Smooth muscle cell (in vitro differentiated cells): Measurements from ENCODE around the gene CCDC137. TPM values are rescaled to one million over a fixed set of nuclear protein-coding genes. Genes with fewer than 3 reads are reported as not detected.

ENCODE experiments used
- DNase-seq: peaks from one replicate; lab custom pipeline; 2025; ENCODE audit not compliant: unreplicated experiment; lab: John Stamatoyannopoulos, UW
- H2AFZ ChIP-seq: fragments of 200-600 bp; sonication (generic); 2 replicates; pipeline ENCODE4 v1.6.0; 2016; ENCODE audit warnings: antibody characterized with exemption, low read depth, mild to moderate bottlenecking
- H3F3A ChIP-seq: fragments of 200-600 bp; sonication (generic); 2 replicates; pipeline ENCODE4 v1.6.0; 2017; ENCODE audit warnings: antibody characterized with exemption, low read depth
- H3K27ac ChIP-seq: fragments of 200-600 bp; sonication (generic); 2 replicates; pipeline ENCODE4 v1.5.1; 2016; ENCODE audit warnings: low read depth, mild to moderate bottlenecking
- H3K27me3 ChIP-seq: fragments of 200-600 bp; sonication (generic); 2 replicates; pipeline ENCODE4 v1.6.1; 2016; ENCODE audit warnings: low read depth, mild to moderate bottlenecking
- H3K36me3 ChIP-seq: fragments of 200-600 bp; sonication (generic); 2 replicates; pipeline ENCODE4 v1.5.1; 2016; ENCODE audit warnings: low read depth
- H3K4me1 ChIP-seq: fragments of 200-600 bp; sonication (generic); 2 replicates; pipeline ENCODE4 v1.5.1; 2016; ENCODE audit warnings: low read depth
- H3K4me2 ChIP-seq: fragments of 200-600 bp; sonication (generic); 2 replicates; pipeline ENCODE4 v1.6.0; 2016; ENCODE audit warnings: mild to moderate bottlenecking
- H3K4me3 ChIP-seq: fragments of 200-600 bp; sonication (generic); 2 replicates; pipeline ENCODE4 v1.5.1; 2016; ENCODE audit warnings: mild to moderate bottlenecking
- H3K79me2 ChIP-seq: fragments of 200-600 bp; sonication (generic); 2 replicates; pipeline ENCODE4 v1.6.0; 2016; ENCODE audit warnings: low read depth, mild to moderate bottlenecking
- H3K9ac ChIP-seq: fragments of 200-600 bp; sonication (generic); 2 replicates; pipeline ENCODE4 v1.6.0; 2016; ENCODE audit warnings: low read depth
- H3K9me3 ChIP-seq: fragments of 200-600 bp; sonication (generic); replicated peaks from 2 replicates; pipeline ENCODE4 v1.5.1; 2016; ENCODE audit warnings: low read depth
- H4K20me1 ChIP-seq: fragments of 200-600 bp; sonication (generic); 2 replicates; pipeline ENCODE4 v1.6.0; 2016; ENCODE audit warnings: low read depth
- CTCF ChIP-seq: fragments of 200-600 bp; sonication (generic); IDR thresholded peaks from 2 replicates; pipeline ENCODE4 v1.5.1; 2017; ENCODE audit warnings: borderline replicate concordance, mild to moderate bottlenecking, antibody characterized with exemption; ENCODE audit not compliant: insufficient read depth, poor library complexity, severe bottlenecking
- WGBS: methylation state at CpG from one replicate; pipeline ENCODE4 v1.1.7; 2016; ENCODE audit warnings: low lambda C conversion rate; 5-methylcytosine and 5-hydroxymethylcytosine counted together
- polyA plus RNA-seq: library from polyadenylated mRNA; unstranded; fragments of >200 nt; fragmentation: Nextera tagmentation; extraction: Ambion mirVana; gene quantifications from 2 replicates; pipeline ENCODE4 v1.2.1, GENCODE V29; 2016
- total RNA-seq: library from RNA; depleted of rRNA; stranded (reverse); fragments of >200 nt; gene quantifications from 2 replicates; pipeline ENCODE4 v1.2.3, GENCODE V29; 2014

The CCDC137 gene
- total and polyA plus RNA-seq, 2 experiments from 2014 or later: 5.0 to 24.6 TPM

- no peak for TF ChIP-seq CTCF
- Histone ChIP-seq H3K79me2 (no peaks in the 10 kb centered on the region), H4K20me1 (no peaks in the 10 kb centered on the region), H3K4me2 (peak overlapping the region; percentile 98), H3K27me3 (no peaks in the 10 kb centered on the region), H3K36me3 (no peaks in the 10 kb centered on the region), H3K9me3 (no peaks in the 10 kb centered on the region), H3F3A (peaks cover 5% of the 10 kb centered on the region), H3K9ac (no peak overlapping the region), H3K27ac (no peak overlapping the region), H2AFZ (no peak overlapping the region), H3K4me3 (peak overlapping the region; percentile 71), H3K4me1 (peaks cover 27% of the 10 kb centered on the region)
- no peak for DNase-seq
- WGBS: 86% methylated on average over 29 of the region's 36 CpGs
These were observed 47.2 kb downstream of the CCDC137 start for GRCh38 chr17:81713556-81714411.

- Histone ChIP-seq H3K79me2 (no peaks in the 10 kb centered on the region), H3K27me3 (no peaks in the 10 kb centered on the region), H3K9me3 (no peaks in the 10 kb centered on the region), H3K36me3 (no peaks in the 10 kb centered on the region), H4K20me1 (no peaks in the 10 kb centered on the region), H2AFZ (no peak overlapping the region), H3K9ac (no peak overlapping the region), H3F3A (peaks cover 5% of the 10 kb centered on the region), H3K4me3 (no peak overlapping the region), H3K27ac (no peak overlapping the region), H3K4me2 (no peak overlapping the region), H3K4me1 (peaks cover 27% of the 10 kb centered on the region)
- 99% methylated on average over 39 of the region's 39 CpGs for WGBS
- TF ChIP-seq CTCF: no peak
- no peak for DNase-seq
These were observed 48.0 kb downstream of the CCDC137 start for GRCh38 chr17:81714412-81715106.

- H4K20me1 ChIP-seq: no peaks in the 10 kb centered on the region
- no peak overlapping the region for H3K4me2 ChIP-seq
- peaks cover 5% of the 10 kb centered on the region for H3F3A ChIP-seq
- 93% methylated on average over 24 of the region's 32 CpGs for WGBS
- DNase-seq: no peak
- no peaks in the 10 kb centered on the region for H3K27me3 ChIP-seq
- H3K4me3 ChIP-seq: no peak overlapping the region
- no peaks in the 10 kb centered on the region for H3K36me3 ChIP-seq
- H3K79me2 ChIP-seq: no peaks in the 10 kb centered on the region
- peaks cover 23% of the 10 kb centered on the region for H3K4me1 ChIP-seq
- H3K9ac ChIP-seq: no peak overlapping the region
- no peak overlapping the region for H3K27ac ChIP-seq
- no peak for TF ChIP-seq CTCF
- H3K9me3 ChIP-seq: no peaks in the 10 kb centered on the region
- no peak overlapping the region for H2AFZ ChIP-seq
These were observed 48.8 kb downstream of the CCDC137 start for GRCh38 chr17:81715107-81715871.
